Hepatocyte (in vitro differentiated cells): Measurements from ENCODE around the gene PAGE4. TPM values are rescaled to one million over a fixed set of nuclear protein-coding genes. Genes with fewer than 3 reads are reported as not detected.

ENCODE experiments used
- DNase-seq: peaks from one replicate; pipeline ENCODE4 v3.0.0-alpha.2; 2016; ENCODE audit warnings: low spot score
- H2AFZ ChIP-seq: fragments of 200-600 bp; sonication (generic); 2 replicates; pipeline ENCODE4 v1.6.0; 2016; ENCODE audit warnings: antibody characterized with exemption, mild to moderate bottlenecking
- H3K27ac ChIP-seq: fragments of 200-600 bp; sonication (generic); 2 replicates; pipeline ENCODE4 v1.5.1; 2016; ENCODE audit warnings: mild to moderate bottlenecking
- H3K27me3 ChIP-seq: fragments of 200-600 bp; sonication (generic); 2 replicates; pipeline ENCODE4 v1.6.1; 2016
- H3K36me3 ChIP-seq: fragments of 200-600 bp; sonication (generic); replicated peaks from 2 replicates; pipeline ENCODE4 v1.5.1; 2016; ENCODE audit warnings: low read depth; ENCODE audit not compliant: insufficient read depth
- H3K4me1 ChIP-seq: fragments of 200-600 bp; sonication (generic); 2 replicates; pipeline ENCODE4 v1.5.1; 2016; ENCODE audit warnings: mild to moderate bottlenecking, moderate library complexity; ENCODE audit not compliant: insufficient read depth
- H3K4me2 ChIP-seq: fragments of 200-600 bp; sonication (generic); 2 replicates; pipeline ENCODE4 v1.6.0; 2016
- H3K4me3 ChIP-seq: fragments of 200-600 bp; sonication (generic); 2 replicates; pipeline ENCODE4 v1.5.1; 2016; ENCODE audit warnings: mild to moderate bottlenecking
- H3K79me2 ChIP-seq: fragments of 200-600 bp; sonication (generic); 2 replicates; pipeline ENCODE4 v1.6.0; 2017; ENCODE audit warnings: mild to moderate bottlenecking
- H3K9me2 ChIP-seq: fragments of 200-600 bp; sonication (generic); replicated peaks from 2 replicates; pipeline ENCODE4 v1.6.0; 2017; ENCODE audit warnings: mild to moderate bottlenecking; ENCODE audit not compliant: insufficient read depth
- H3K9me3 ChIP-seq: fragments of 200-600 bp; sonication (generic); 2 replicates; pipeline ENCODE4 v1.5.1; 2016; ENCODE audit warnings: low read depth, mild to moderate bottlenecking
- H4K20me1 ChIP-seq: fragments of 200-600 bp; sonication (generic); 2 replicates; pipeline ENCODE4 v1.6.0; 2016; ENCODE audit warnings: mild to moderate bottlenecking; ENCODE audit not compliant: insufficient read depth, poor library complexity, severe bottlenecking
- EZH2 ChIP-seq: fragments of 200-600 bp; sonication (generic); IDR thresholded peaks from 2 replicates; pipeline ENCODE4 v1.6.1; 2016; ENCODE audit warnings: antibody characterized with exemption, mild to moderate bottlenecking, borderline replicate concordance
- EZH2phosphoT487 ChIP-seq: fragments of 200-600 bp; sonication (generic); IDR thresholded peaks from one replicate; pipeline ENCODE4 v1.6.1; 2018; ENCODE audit warnings: antibody characterized with exemption, mild to moderate bottlenecking, low read depth, moderate library complexity; ENCODE audit not compliant: unreplicated experiment, severe bottlenecking
- WGBS: methylation state at CpG from one replicate; pipeline ENCODE4 v1.1.6; 2016; ENCODE audit warnings: low lambda C conversion rate; ENCODE audit errors: missing lambda C conversion rate; 5-methylcytosine and 5-hydroxymethylcytosine counted together
- polyA plus RNA-seq: library from polyadenylated mRNA; unstranded; fragments of >200 nt; fragmentation: Nextera tagmentation; extraction: Ambion mirVana; gene quantifications from 2 replicates; pipeline ENCODE4 v1.2.1, GENCODE V29; 2016
- total RNA-seq: library from RNA; depleted of rRNA; stranded (reverse); fragments of >200 nt; gene quantifications from 2 replicates; pipeline ENCODE4 v1.2.3, GENCODE V29; 2014
- TF ChIP-seq, protein P1 (sequence below): fragments of 200-600 bp; sonication (generic); IDR thresholded peaks from 2 replicates; pipeline ENCODE4 v1.5.1; 2016; ENCODE audit warnings: antibody characterized with exemption, mild to moderate bottlenecking; ENCODE audit not compliant: poor library complexity

PAGE4 gene
- total and polyA plus RNA-seq, 2 experiments from 2014 or later, result 0.63 TPM; not detected in 1

- Histone ChIP-seq H3K79me2 (no peaks in the 10 kb centered on the region), H3K4me1 (no peaks in the 10 kb centered on the region), H3K36me3 (no peaks in the 10 kb centered on the region), H3K9me3 (no peaks in the 10 kb centered on the region), H3K9me2 (no peaks in the 10 kb centered on the region), H3K27me3 (no peaks in the 10 kb centered on the region), H3K4me2 (no peak overlapping the region), H3K27ac (no peak overlapping the region), H4K20me1 (no peaks in the 10 kb centered on the region), H3K4me3 (no peak overlapping the region), H2AFZ (no peak overlapping the region)
- TF ChIP-seq EZH2 (no peak), EZH2phosphoT487 (no peak)
- TF ChIP-seq, protein P1, sequence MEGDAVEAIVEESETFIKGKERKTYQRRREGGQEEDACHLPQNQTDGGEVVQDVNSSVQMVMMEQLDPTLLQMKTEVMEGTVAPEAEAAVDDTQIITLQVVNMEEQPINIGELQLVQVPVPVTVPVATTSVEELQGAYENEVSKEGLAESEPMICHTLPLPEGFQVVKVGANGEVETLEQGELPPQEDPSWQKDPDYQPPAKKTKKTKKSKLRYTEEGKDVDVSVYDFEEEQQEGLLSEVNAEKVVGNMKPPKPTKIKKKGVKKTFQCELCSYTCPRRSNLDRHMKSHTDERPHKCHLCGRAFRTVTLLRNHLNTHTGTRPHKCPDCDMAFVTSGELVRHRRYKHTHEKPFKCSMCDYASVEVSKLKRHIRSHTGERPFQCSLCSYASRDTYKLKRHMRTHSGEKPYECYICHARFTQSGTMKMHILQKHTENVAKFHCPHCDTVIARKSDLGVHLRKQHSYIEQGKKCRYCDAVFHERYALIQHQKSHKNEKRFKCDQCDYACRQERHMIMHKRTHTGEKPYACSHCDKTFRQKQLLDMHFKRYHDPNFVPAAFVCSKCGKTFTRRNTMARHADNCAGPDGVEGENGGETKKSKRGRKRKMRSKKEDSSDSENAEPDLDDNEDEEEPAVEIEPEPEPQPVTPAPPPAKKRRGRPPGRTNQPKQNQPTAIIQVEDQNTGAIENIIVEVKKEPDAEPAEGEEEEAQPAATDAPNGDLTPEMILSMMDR, result no peak
- no peak for DNase-seq
- WGBS, result 66% methylated on average over 8 of the region's 8 CpGs
Measured at GRCh38 chrX:49844611-49845010, 15.5 kb downstream of the PAGE4 start.

DNA sequence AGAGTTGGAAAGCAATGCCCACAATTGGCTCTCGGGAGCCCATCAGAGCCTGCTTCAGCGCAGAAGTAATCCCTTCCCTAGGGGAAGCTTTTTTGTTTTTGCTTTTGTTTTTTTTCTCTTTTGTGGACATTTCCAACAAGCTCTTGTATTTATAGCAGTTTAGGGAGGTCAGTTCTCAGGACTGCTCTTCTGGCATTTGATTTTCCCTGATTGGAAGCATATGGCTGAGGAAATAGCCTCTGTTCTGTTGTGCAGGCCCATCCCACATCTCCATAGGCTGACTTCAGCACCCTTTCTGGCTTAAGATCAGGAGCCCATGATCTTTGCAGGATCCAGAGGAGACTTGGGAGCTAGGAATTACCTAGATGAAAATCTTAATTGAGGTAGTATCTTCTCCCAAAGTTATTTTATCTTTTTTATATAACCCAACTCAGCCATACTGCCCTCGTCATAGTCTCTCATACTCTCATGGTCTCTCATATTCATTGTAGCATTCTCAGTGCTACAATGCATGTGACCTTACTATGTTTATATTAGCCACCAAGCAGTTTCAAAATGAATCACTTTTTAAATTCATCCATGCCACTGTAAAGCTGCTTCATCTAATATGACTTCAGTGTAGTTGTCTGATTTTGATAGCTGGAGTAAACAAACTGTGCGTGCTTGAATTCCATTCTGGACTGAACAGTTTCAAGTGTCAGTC, 16.7 kb downstream of the PAGE4 start:
- no peaks in the 10 kb centered on the region for H3K36me3 ChIP-seq
- no peaks in the 10 kb centered on the region for H3K27me3 ChIP-seq
- no peak for DNase-seq
- H3K4me3 ChIP-seq, result no peak overlapping the region
- no peaks in the 10 kb centered on the region for H3K9me3 ChIP-seq
- H3K4me2 ChIP-seq, result no peak overlapping the region
- no peak overlapping the region for H2AFZ ChIP-seq
- no peaks in the 10 kb centered on the region for H3K79me2 ChIP-seq
- no peaks in the 10 kb centered on the region for H4K20me1 ChIP-seq
- H3K4me1 ChIP-seq, result no peaks in the 10 kb centered on the region
- TF ChIP-seq, protein P1, result no peak
- TF ChIP-seq EZH2phosphoT487 (no peak), EZH2 (no peak)
- no peaks in the 10 kb centered on the region for H3K9me2 ChIP-seq
- WGBS, result 67% methylated on average over 4 of the region's 4 CpGs
- H3K27ac ChIP-seq, result no peak overlapping the region

DNA sequence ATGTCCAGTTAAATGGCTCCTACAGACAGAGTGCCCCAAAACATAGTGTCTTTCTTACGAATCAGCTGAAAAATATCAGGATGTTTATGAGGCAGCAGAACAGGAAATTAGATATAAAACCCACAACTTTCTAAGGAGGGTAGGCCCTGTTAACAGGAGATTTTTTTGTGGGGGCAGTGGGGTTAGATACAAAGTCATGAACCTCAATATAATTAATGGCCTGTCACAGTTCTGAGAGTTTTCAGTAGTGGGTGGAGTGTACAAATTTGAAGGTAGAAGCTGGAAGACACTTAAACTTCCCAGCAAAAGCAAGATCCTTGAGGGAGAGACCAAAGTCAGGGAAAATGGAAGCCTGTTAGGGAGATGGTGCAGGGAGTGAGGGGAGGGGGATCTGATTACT, 17.4 kb downstream of the PAGE4 start:
- H3K4me3 ChIP-seq, result no peak overlapping the region
- H3K9me2 ChIP-seq, result no peaks in the 10 kb centered on the region
- no peaks in the 10 kb centered on the region for H3K36me3 ChIP-seq
- H3K79me2 ChIP-seq, result no peaks in the 10 kb centered on the region
- no peak overlapping the region for H3K27ac ChIP-seq
- no peaks in the 10 kb centered on the region for H3K27me3 ChIP-seq
- H3K4me2 ChIP-seq, result no peak overlapping the region
- no peak for DNase-seq
- TF ChIP-seq EZH2, result no peak
- TF ChIP-seq EZH2phosphoT487, result no peak
- TF ChIP-seq, protein P1, result no peak
- H3K4me1 ChIP-seq, result no peaks in the 10 kb centered on the region
- no peaks in the 10 kb centered on the region for H4K20me1 ChIP-seq
- no peaks in the 10 kb centered on the region for H3K9me3 ChIP-seq
- 47% methylated on average over 1 of the region's 1 CpG for WGBS
- no peak overlapping the region for H2AFZ ChIP-seq
